T-helper 17 cell (primary cell): ENCODE measurements around the gene PROKR2. TPM values are rescaled to one million over a fixed set of nuclear protein-coding genes. Genes with fewer than 3 reads are reported as not detected.

ENCODE experiments used
- ATAC-seq: fragments of 150-1000 bp; cut with Tn5 transposase; 2 replicates; pipeline ENCODE4 v1.10.0; 2021; ENCODE audit warnings: mild to moderate bottlenecking, moderate library complexity
- DNase-seq, 3 donors: peaks; one replicate each; pipeline versions ENCODE4 v3.0.0 to v3.0.0-alpha.2; 2020 to 2021
- H3K9me3 ChIP-seq: one replicate; pipeline ENCODE4 v1.7.0; 2013; ENCODE audit warnings: low read length, mild to moderate bottlenecking; ENCODE audit not compliant: control insufficient read depth, poor library complexity, severe bottlenecking
- H3K27ac Mint-ChIP-seq: one replicate; pipeline ENCODE4 v1.8.0; 2022; ENCODE audit warnings: mild to moderate bottlenecking, moderate library complexity, mixed read lengths
- H3K27me3 Mint-ChIP-seq: one replicate; pipeline ENCODE4 v1.8.0; 2022; ENCODE audit warnings: mixed read lengths
- H3K36me3 Mint-ChIP-seq: one replicate; pipeline ENCODE4 v1.8.0; 2022; ENCODE audit warnings: low read depth, mixed read lengths
- H3K4me1 Mint-ChIP-seq: one replicate; pipeline ENCODE4 v1.8.0; 2022; ENCODE audit warnings: mild to moderate bottlenecking, mixed read lengths
- H3K4me3 Mint-ChIP-seq: one replicate; pipeline ENCODE4 v1.8.0; 2022; ENCODE audit warnings: mild to moderate bottlenecking, moderate library complexity, mixed read lengths
- total RNA-seq, 4 donors: library from RNA in 2 of 4; stranded (reverse) in 2 of 4; gene quantifications; one replicate each; pipeline ENCODE4 v1.2.3 and lab custom pipeline; 2022 to 2026

PROKR2 gene
- not detected for total RNA-seq
- 0 reads per million in 2 donors for total RNA-seq (lab: John Stamatoyannopoulos, UW)

DNA sequence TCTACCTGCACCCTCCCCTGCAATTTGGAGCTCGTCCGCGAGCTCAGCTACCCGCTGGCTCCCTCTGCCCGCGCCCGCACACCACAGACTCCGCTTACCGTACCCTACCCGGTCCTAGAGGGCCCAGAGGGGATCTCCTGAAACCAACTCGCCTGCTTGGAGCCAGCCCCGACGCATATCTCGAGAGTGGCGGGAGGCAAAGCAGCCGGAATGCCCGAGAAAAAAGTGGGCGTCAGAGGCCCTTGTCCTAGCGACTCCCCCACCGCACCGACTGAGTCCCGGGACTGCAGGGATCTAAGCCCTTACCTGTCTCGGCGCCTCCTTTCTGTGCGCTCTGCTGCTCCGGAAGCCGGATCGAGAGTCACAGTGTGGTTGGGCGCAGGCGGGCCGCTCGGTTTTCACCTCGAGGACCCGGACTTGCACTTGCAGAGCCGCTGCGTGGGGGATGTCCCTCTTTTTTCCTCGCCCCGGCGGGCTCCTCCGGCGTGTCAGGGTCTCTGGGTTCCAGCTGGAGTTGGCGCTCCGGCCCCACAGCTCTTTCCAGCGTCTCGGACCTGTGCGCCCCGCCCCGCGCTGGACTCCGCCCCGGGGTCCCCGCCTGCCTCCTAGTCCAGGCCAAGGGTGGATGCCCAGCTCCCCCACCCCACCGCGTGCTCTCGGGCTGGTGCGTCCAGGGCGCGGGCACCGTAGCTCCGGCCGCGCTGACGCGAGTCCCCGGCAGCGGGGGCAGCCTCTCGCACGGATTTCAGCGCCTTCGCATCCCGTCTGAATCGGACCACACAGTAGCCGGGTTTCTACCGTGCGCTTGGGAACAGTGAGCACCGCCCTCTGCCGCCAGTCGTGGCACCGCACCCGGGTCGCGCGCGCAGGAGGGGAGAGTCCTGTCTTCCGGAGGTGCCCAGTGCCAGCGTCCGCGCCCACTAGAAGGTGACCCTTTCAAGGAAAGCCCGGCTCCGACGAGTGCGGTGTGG is at the start of gene PROKR2:
Gene PROKR2 (minus strand): TSS at position 767 of the 971 bp plus-strand sequence. CDS start 2,585 bp downstream, outside the sequence.
- DNase-seq = no peak
- H3K9me3 ChIP-seq = no peaks in the 10 kb centered on the region
- Mint-ChIP-seq H3K4me3 (peak within 1 kb of the TSS; percentile 33), H3K36me3 (no peaks in the 10 kb centered on the region), H3K27ac (no peak within 1 kb of the TSS), H3K4me1 (no peaks in the 10 kb centered on the region), H3K27me3 (peaks cover 57% of the 10 kb centered on the region)
- ATAC-seq = no peak

GRCh38 chr20:5364997-5365597 is 48.3 kb upstream of the PROKR2 start:
- Mint-ChIP-seq H3K36me3 (peaks cover 2% of the 10 kb centered on the region), H3K27ac (no peak overlapping the region), H3K4me1 (no peaks in the 10 kb centered on the region), H3K4me3 (no peak overlapping the region), H3K27me3 (peaks cover 7% of the 10 kb centered on the region)
- ATAC-seq (no peak), DNase-seq (no peak)
- H3K9me3 ChIP-seq = peaks cover 4% of the 10 kb centered on the region

DNA sequence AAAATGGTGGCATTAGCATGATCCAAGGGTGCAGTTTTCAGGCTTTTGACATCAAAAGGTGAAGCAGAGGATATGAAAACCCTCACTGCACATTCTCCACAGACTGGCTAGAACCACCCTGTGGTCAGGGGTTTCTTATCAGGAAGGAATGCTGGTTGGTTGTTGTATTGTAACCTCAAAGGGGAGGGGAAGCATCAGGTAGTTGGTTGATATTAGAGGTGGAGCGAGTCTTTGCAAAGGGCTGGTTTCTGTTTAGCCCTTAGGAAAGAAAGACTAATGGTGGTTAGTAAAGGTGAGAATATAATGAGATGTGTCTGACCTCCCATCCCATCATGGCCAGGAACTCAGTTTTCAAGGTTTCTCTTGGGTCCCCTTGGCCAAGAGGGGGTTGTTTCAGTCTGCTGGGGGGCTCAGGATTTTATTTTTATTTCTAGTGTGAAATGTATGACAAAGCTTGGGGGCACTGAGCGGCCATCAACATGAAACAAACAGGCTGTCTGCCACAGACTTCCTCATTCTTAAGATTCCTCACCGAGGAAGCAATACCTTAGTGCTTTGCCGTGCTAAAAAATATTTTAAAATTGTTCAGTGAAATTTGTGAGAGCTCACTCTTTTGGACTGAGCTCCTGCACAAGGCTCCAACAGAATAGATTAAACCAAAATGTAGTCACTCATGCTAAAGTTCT is 47.5 kb upstream of the PROKR2 start:
- peaks cover 2% of the 10 kb centered on the region for H3K36me3 Mint-ChIP-seq
- peaks cover 7% of the 10 kb centered on the region for H3K27me3 Mint-ChIP-seq
- no peak overlapping the region for H3K4me3 Mint-ChIP-seq
- H3K4me1 Mint-ChIP-seq = no peaks in the 10 kb centered on the region
- ATAC-seq = no peak
- no peak for DNase-seq
- H3K9me3 ChIP-seq = peaks cover 4% of the 10 kb centered on the region
- no peak overlapping the region for H3K27ac Mint-ChIP-seq

DNA sequence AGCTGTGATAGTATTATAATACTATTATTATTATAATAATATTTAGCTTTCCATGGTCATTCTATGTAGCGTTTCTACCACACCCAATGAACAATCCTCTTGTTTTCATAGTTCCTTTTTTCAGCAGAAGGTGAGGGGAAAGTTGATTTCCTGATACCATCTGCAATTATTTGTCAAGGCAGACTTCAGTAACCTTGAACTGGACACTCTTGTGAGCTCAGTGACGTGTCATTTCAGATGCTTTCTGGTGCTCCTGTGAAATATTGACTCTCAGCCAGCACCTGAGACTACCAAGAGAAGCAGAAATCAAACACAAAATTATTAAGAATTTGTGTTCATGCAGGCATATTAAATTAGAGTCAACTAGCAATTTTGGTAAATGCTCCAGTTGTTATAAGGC is 46.0 kb upstream of the PROKR2 start:
- Mint-ChIP-seq H3K36me3 (peaks cover 2% of the 10 kb centered on the region), H3K4me3 (no peak overlapping the region), H3K4me1 (no peaks in the 10 kb centered on the region), H3K27ac (no peak overlapping the region), H3K27me3 (peaks cover 7% of the 10 kb centered on the region)
- peaks cover 7% of the 10 kb centered on the region for H3K9me3 ChIP-seq
- no peak for DNase-seq
- ATAC-seq = no peak

DNA sequence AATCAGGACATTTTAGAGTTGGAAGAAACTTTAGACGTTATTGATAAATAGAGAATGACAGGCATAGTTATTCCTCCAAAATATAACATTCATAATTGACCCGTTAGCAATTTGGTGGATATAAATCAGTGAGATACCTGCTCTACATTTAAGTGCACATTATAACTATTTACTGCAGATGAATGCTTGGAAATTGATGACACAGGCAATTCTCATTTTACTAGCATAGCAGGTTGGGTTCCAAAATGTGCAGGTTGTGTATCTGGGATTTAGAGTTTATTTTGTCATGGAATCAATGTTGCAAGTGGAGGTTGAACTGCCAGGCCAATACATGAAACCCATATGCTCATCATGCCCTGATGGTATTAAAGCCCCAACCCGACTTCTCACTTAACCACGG is 44.4 kb upstream of the PROKR2 start:
- peaks cover 7% of the 10 kb centered on the region for H3K9me3 ChIP-seq
- H3K27me3 Mint-ChIP-seq = peaks cover 7% of the 10 kb centered on the region
- no peak for ATAC-seq
- no peak overlapping the region for H3K27ac Mint-ChIP-seq
- H3K36me3 Mint-ChIP-seq = peaks cover 2% of the 10 kb centered on the region
- no peaks in the 10 kb centered on the region for H3K4me1 Mint-ChIP-seq
- no peak overlapping the region for H3K4me3 Mint-ChIP-seq
- no peak for DNase-seq

GRCh38 chr20:5357946-5358345 is 41.2 kb upstream of the PROKR2 start:
- Mint-ChIP-seq H3K27me3 (peaks cover 9% of the 10 kb centered on the region), H3K27ac (no peak overlapping the region), H3K36me3 (no peaks in the 10 kb centered on the region), H3K4me1 (no peaks in the 10 kb centered on the region), H3K4me3 (no peak overlapping the region)
- DNase-seq (no peak), ATAC-seq (no peak)
- peaks cover 3% of the 10 kb centered on the region for H3K9me3 ChIP-seq

DNA sequence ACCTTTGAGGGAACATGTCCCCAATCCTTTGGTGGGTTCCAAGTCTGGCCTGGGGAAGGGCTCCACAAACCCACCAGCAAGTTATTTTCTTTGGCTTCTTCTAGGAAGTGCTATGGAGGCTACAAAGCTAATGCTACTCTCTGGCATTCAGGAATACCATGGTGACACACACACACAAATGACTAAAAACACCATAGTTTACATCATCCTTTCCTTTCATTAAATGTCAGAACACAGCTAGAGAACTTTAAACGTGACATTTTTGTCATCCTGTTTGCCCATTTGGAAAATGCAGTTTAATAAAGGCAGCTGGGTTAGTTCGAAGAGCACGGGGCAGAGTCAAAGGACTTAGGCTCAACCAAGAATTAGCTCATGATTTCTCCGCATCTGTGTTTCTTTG is 40.2 kb upstream of the PROKR2 start:
- DNase-seq (no peak), ATAC-seq (no peak)
- H3K27me3 Mint-ChIP-seq = peaks cover 12% of the 10 kb centered on the region
- no peaks in the 10 kb centered on the region for H3K4me1 Mint-ChIP-seq
- no peak overlapping the region for H3K27ac Mint-ChIP-seq
- no peaks in the 10 kb centered on the region for H3K36me3 Mint-ChIP-seq
- H3K4me3 Mint-ChIP-seq = no peak overlapping the region
- peaks cover 3% of the 10 kb centered on the region for H3K9me3 ChIP-seq

- Mint-ChIP-seq H3K4me3 (no peak overlapping the region), H3K27me3 (peaks cover 26% of the 10 kb centered on the region), H3K4me1 (no peaks in the 10 kb centered on the region), H3K27ac (no peak overlapping the region), H3K36me3 (no peaks in the 10 kb centered on the region)
- H3K9me3 ChIP-seq = peaks cover 3% of the 10 kb centered on the region
- ATAC-seq (no peak), DNase-seq (no peak)
Measured at GRCh38 chr20:5354901-5355300, 38.1 kb upstream of the PROKR2 start.

GRCh38 chr20:5353624-5354496 is 37.1 kb upstream of the PROKR2 start:
- H3K36me3 Mint-ChIP-seq = no peaks in the 10 kb centered on the region
- peaks cover 33% of the 10 kb centered on the region for H3K27me3 Mint-ChIP-seq
- peaks cover 3% of the 10 kb centered on the region for H3K9me3 ChIP-seq
- H3K4me3 Mint-ChIP-seq = no peak overlapping the region
- DNase-seq (no peak), ATAC-seq (no peak)
- no peaks in the 10 kb centered on the region for H3K4me1 Mint-ChIP-seq
- no peak overlapping the region for H3K27ac Mint-ChIP-seq

- Mint-ChIP-seq H3K27me3 (peaks cover 28% of the 10 kb centered on the region), H3K27ac (no peak overlapping the region), H3K36me3 (no peaks in the 10 kb centered on the region), H3K4me1 (no peaks in the 10 kb centered on the region), H3K4me3 (no peak overlapping the region)
- ATAC-seq (no peak), DNase-seq (no peak)
- H3K9me3 ChIP-seq = no peaks in the 10 kb centered on the region
Measured at GRCh38 chr20:5349448-5349847, 32.7 kb upstream of the PROKR2 start.

DNA sequence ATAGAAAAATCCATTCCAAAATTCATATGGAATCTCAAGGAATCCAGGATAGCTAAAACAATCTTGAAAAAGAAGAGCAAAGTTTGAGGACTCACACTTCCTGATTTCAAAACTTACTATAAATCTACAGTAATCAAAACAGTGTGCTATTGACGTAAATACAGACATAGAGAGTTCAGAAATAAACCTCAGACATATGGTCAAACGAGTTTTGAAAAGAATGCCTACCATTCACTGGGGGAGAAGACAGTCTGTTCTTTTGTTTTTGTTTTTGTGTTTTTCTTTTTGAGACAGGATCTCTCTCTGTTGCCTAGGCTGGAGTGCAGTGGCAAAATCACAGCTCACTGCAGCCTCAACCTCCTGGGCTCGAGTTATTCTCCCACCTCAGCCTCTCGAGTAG is 25.3 kb upstream of the PROKR2 start:
- ATAC-seq (no peak), DNase-seq (no peak)
- H3K9me3 ChIP-seq = no peaks in the 10 kb centered on the region
- H3K36me3 Mint-ChIP-seq = no peaks in the 10 kb centered on the region
- no peaks in the 10 kb centered on the region for H3K4me1 Mint-ChIP-seq
- no peak overlapping the region for H3K4me3 Mint-ChIP-seq
- peaks cover 5% of the 10 kb centered on the region for H3K27me3 Mint-ChIP-seq
- no peak overlapping the region for H3K27ac Mint-ChIP-seq

DNA sequence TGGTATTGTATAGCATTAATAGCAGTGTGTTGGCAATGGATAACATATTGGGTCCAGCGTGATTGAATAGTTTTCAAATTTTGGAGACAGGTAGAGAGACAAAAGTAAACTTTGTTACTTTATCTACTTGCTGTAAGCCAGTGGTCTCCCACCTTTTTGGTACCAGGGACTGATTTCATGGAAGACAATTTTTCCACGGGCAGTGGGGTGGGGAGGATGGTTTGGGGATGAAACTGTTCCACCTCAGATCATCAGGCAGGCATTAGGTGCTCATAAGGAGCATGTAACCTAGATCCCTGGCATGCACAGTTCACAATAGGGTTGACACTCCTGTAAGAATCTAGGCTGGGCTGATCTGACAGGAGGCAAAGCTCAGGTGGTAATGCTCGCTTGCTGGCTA is 14.6 kb upstream of the PROKR2 start:
- H3K4me3 Mint-ChIP-seq = no peak overlapping the region
- ATAC-seq = no peak

More for the DNA sequence above, 14.6 kb upstream of the PROKR2 start:
- Mint-ChIP-seq H3K4me1 (no peaks in the 10 kb centered on the region), H3K27ac (no peak overlapping the region), H3K27me3 (peaks cover 69% of the 10 kb centered on the region), H3K36me3 (peaks cover 2% of the 10 kb centered on the region)
- no peak for DNase-seq
- no peaks in the 10 kb centered on the region for H3K9me3 ChIP-seq
